ENCODE measurements around the gene AMER3.

AMER3 gene

DNA sequence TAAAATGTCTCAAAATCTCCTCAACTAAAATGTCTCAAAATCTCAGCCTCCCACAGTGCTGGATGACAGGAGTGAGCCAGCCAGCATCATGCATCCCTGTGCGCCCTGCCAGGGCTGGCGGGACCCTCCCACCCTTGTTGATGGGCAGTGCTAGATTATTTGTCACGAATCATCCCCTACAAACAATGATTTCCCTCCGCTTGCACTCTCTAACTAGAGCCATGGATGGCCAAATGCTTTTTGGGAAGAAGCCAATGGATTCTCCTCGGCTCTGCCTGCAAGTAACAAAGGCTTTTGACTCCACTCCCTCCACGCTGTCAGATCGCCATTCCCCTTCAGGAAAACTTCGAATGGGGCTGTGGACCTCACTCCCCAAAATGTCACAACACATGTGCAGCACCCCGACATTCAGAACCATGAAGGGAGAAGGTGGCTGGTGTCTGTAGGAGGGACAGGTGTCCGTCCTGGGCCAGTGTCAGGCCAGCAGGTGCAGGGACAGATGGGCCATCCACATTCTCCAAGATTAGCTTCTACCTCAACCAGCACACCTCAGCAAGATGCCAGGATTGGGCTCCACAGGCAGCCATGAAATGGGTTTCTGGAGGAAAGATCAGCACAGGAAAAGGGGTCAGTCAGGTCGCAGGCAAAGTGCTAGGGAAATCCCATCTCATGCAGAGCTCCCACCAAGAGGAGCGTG is 11.5 kb downstream of the AMER3 start:
- H3K4me3 ChIP-seq (replicated peaks in 1 of 2; ENCODE audit: low read depth in 2 of 2, low read length in 2 of 2): no peak overlapping the region
- TF ChIP-seq CTCF (IDR thresholded peaks at IDR 0.05; ENCODE audit: low read depth, low read length): no peak
- no peak for DNase-seq (ENCODE audit: low read depth in 2 of 2)

DNA sequence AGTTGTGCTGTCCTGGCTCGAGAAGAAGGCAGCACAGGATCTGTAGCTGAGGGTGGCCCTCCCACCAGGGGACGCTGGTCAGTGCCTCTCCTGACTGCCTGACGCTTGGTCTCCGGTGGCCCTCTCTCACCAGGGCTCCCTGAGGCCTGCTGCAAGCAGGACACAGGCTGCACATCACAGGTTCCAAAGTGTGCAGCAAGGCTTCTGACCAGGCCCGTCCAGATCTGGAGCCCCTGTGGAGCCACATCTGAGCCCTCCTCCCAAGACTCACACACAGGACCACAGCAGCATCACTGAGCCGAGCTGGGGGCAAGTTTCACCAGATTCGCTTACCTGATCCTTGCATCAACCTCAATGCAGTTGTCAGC is 12.1 kb downstream of the AMER3 start:
- no peak overlapping the region for H3K4me3 ChIP-seq (replicated peaks in 1 of 2; ENCODE audit: low read depth in 2 of 2, low read length in 2 of 2)
- TF ChIP-seq CTCF (IDR thresholded peaks at IDR 0.05; ENCODE audit: low read depth, low read length): no peak
- no peak for DNase-seq (ENCODE audit: low read depth in 2 of 2)

GRCh38 chr2:130768191-130768855 is 13.0 kb downstream of the AMER3 start:
- DNase-seq (ENCODE audit: low read depth in 2 of 2): no peak
- no peak overlapping the region for H3K4me3 ChIP-seq (replicated peaks in 1 of 2; ENCODE audit: low read depth in 2 of 2, low read length in 2 of 2)
- TF ChIP-seq CTCF (IDR thresholded peaks at IDR 0.05; ENCODE audit: low read depth, low read length): no peak

GRCh38 chr2:130769343-130769907 is 14.1 kb downstream of the AMER3 start:
- no peak for DNase-seq (ENCODE audit: low read depth in 2 of 2)
- TF ChIP-seq CTCF (IDR thresholded peaks at IDR 0.05; ENCODE audit: low read depth, low read length): no peak
- no peak overlapping the region for H3K4me3 ChIP-seq (replicated peaks in 1 of 2; ENCODE audit: low read depth in 2 of 2, low read length in 2 of 2)

DNA sequence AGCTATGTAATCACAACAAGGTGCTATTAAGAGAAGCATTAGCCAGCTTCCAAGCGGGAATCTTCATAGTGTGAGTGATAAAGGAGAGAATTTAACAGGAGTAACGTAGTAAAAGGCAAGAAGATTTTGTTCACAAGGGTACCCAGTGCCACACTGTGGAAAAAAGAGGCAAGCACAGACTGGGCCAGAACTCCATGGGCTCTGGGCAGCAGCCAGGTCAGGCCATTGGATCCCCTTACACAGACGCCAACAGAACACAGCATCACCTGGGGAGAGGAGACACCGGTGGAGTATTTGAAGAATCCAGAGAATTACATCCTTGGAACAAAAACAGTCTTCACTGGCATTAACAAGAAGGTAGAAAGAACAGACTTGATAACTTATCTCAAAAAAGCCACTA is 21.2 kb downstream of the AMER3 start:
- H3K4me3 ChIP-seq (replicated peaks in 1 of 2; ENCODE audit: low read depth in 2 of 2, low read length in 2 of 2): no peak overlapping the region
- no peak for DNase-seq (ENCODE audit: low read depth in 2 of 2)
- TF ChIP-seq CTCF (IDR thresholded peaks at IDR 0.05; ENCODE audit: low read depth, low read length): no peak

DNA sequence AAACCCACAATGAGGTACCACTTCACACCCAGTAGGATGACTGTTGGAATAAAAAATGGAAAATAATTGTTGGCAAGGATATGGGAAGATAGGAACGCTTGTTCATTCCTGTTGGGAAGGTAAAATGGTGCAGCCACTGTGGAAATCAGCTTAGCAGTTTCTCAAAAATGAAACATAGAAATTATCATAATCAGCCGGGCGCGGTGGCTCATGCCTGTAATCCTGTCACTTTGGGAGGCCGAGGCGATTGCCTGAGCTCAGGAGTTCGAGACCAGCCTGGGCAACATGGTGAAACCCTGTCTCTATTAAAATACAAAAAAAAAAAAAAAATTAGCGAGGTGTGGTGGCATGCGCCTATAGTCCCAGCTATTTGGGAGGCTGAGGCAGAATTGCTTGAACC is 23.4 kb downstream of the AMER3 start:
- no peak for TF ChIP-seq CTCF (IDR thresholded peaks at IDR 0.05; ENCODE audit: low read depth, low read length)
- no peak for DNase-seq (ENCODE audit: low read depth in 2 of 2)

More for the DNA sequence above, 23.4 kb downstream of the AMER3 start:
- H3K4me3 ChIP-seq (replicated peaks in 1 of 2; ENCODE audit: low read depth in 2 of 2, low read length in 2 of 2): no peak overlapping the region
